Osteoblast (primary cell): ENCODE results near the gene SLC2A5. TPM values are rescaled to one million over a fixed set of nuclear protein-coding genes. Genes with fewer than 3 reads are reported as not detected.
A peak's percentile ranks its signal among the peaks of the same experiment; 100 is the strongest.

ENCODE experiments used
- DNase-seq: peaks from one replicate; pipeline ENCODE4 v3.0.0; 2011; ENCODE audit warnings: low spot score, mixed read lengths; ENCODE audit not compliant: insufficient read length; ENCODE audit errors: missing footprints
- H2AFZ ChIP-seq: 2 replicates; pipeline ENCODE4 v1.6.0; 2011; ENCODE audit warnings: mild to moderate bottlenecking, low read length
- H3K27ac ChIP-seq: 2 replicates; pipeline ENCODE4 v1.5.1; 2011; ENCODE audit warnings: mild to moderate bottlenecking, low read depth, low read length, moderate library complexity
- H3K27me3 ChIP-seq: 2 replicates; pipeline ENCODE4 v1.6.0; 2012; ENCODE audit warnings: mild to moderate bottlenecking, control low read depth, inconsistent platforms, low read length, moderate library complexity; ENCODE audit not compliant: insufficient read depth
- H3K36me3 ChIP-seq: 2 replicates; pipeline ENCODE4 v1.5.1; 2011; ENCODE audit warnings: mild to moderate bottlenecking, low read length, control low read depth, moderate library complexity; ENCODE audit not compliant: insufficient read depth
- H3K4me1 ChIP-seq: 2 replicates; pipeline ENCODE4 v1.5.1; 2011; ENCODE audit warnings: mild to moderate bottlenecking, low read length, control low read depth, moderate library complexity; ENCODE audit not compliant: insufficient read depth
- H3K4me2 ChIP-seq: 2 replicates; pipeline ENCODE4 v1.6.0; 2011; ENCODE audit warnings: mild to moderate bottlenecking, low read length; ENCODE audit not compliant: insufficient read depth
- H3K4me3 ChIP-seq: fragments of 200-600 bp; sonication (generic); 3 replicates; pipeline ENCODE4 v1.5.1; 2012; ENCODE audit warnings: mild to moderate bottlenecking, low read length, inconsistent platforms; ENCODE audit not compliant: insufficient read depth
- H3K79me2 ChIP-seq: 2 replicates; pipeline ENCODE4 v1.6.0; 2012; ENCODE audit warnings: mild to moderate bottlenecking, low read length, control low read depth, inconsistent platforms; ENCODE audit not compliant: insufficient read depth
- H3K9me3 ChIP-seq: 2 replicates; pipeline ENCODE4 v1.5.1; 2011; ENCODE audit warnings: low read depth, low read length, control low read depth
- H4K20me1 ChIP-seq: 2 replicates; pipeline ENCODE4 v1.6.0; 2012; ENCODE audit warnings: mild to moderate bottlenecking, low read length, control low read depth; ENCODE audit not compliant: insufficient read depth
- total RNA-seq: library from RNA; depleted of rRNA; stranded (reverse); fragments of >200 nt; gene quantifications from 2 replicates; pipeline ENCODE4 v1.2.3, GENCODE V29; 2012
- TF ChIP-seq, protein P1 (sequence below): IDR thresholded peaks from 2 replicates; pipeline ENCODE4 v1.5.1; 2011; ENCODE audit warnings: mild to moderate bottlenecking, low read depth, low read length, moderate library complexity; ENCODE audit errors: extremely low read depth

SLC2A5 gene
- total RNA-seq, 1 donor: 22.4 TPM

- DNase-seq: peak; percentile 99
- Histone ChIP-seq H3K9me3 (no peaks in the 10 kb centered on the region), H3K4me3 (no peak overlapping the region), H3K4me2 (no peak overlapping the region), H3K4me1 (peaks cover 51% of the 10 kb centered on the region), H3K36me3 (no peaks in the 10 kb centered on the region), H2AFZ (peak overlapping the region; percentile 56), H4K20me1 (no peaks in the 10 kb centered on the region), H3K27me3 (no peaks in the 10 kb centered on the region), H3K27ac (peak overlapping the region; percentile 54), H3K79me2 (no peaks in the 10 kb centered on the region)
- TF ChIP-seq, protein P1, sequence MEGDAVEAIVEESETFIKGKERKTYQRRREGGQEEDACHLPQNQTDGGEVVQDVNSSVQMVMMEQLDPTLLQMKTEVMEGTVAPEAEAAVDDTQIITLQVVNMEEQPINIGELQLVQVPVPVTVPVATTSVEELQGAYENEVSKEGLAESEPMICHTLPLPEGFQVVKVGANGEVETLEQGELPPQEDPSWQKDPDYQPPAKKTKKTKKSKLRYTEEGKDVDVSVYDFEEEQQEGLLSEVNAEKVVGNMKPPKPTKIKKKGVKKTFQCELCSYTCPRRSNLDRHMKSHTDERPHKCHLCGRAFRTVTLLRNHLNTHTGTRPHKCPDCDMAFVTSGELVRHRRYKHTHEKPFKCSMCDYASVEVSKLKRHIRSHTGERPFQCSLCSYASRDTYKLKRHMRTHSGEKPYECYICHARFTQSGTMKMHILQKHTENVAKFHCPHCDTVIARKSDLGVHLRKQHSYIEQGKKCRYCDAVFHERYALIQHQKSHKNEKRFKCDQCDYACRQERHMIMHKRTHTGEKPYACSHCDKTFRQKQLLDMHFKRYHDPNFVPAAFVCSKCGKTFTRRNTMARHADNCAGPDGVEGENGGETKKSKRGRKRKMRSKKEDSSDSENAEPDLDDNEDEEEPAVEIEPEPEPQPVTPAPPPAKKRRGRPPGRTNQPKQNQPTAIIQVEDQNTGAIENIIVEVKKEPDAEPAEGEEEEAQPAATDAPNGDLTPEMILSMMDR: no peak
Observed at GRCh38 chr1:9066945-9067807, 2.3 kb downstream of the SLC2A5 start.

DNA sequence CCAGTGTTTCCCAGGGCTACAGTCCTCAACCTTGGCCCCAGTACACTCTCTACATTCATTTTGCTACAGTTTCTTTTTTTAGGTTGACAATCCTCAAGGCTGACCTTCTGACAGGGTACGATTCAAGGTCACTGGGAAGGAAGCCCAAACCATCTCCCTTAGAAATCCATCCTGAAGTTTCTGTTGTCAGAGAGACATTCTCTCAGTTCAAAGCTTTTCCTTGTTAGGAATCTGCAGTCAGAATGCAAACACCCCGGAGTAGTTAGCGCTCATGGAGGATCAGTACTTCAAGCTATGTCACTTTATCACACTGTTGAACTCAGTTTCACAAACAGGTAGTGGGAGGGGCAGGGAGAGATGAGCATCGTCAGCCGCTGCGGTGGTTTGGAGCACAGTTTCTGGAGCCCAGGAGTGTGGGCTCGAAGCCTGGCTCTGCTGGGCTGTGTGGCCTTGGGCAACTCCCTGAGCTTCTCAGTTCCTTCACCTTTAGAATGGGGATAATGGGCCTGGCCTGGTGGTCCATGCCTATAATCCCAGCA lies 4.2 kb downstream of the SLC2A5 start:
- no peaks in the 10 kb centered on the region for H3K36me3 ChIP-seq
- peaks cover 64% of the 10 kb centered on the region for H3K4me1 ChIP-seq
- H3K27ac ChIP-seq: no peak overlapping the region
- no peaks in the 10 kb centered on the region for H4K20me1 ChIP-seq
- TF ChIP-seq, protein P1: no peak
- no peaks in the 10 kb centered on the region for H3K9me3 ChIP-seq
- no peaks in the 10 kb centered on the region for H3K79me2 ChIP-seq
- no peak for DNase-seq
- peak overlapping the region; percentile 23 for H2AFZ ChIP-seq
- no peaks in the 10 kb centered on the region for H3K27me3 ChIP-seq
- H3K4me2 ChIP-seq: no peak overlapping the region
- H3K4me3 ChIP-seq: no peak overlapping the region

- TF ChIP-seq, protein P1: no peak
- Histone ChIP-seq H3K4me2 (no peak overlapping the region), H3K36me3 (no peaks in the 10 kb centered on the region)
Observed at GRCh38 chr1:9062846-9063245, 6.6 kb downstream of the SLC2A5 start.

DNA sequence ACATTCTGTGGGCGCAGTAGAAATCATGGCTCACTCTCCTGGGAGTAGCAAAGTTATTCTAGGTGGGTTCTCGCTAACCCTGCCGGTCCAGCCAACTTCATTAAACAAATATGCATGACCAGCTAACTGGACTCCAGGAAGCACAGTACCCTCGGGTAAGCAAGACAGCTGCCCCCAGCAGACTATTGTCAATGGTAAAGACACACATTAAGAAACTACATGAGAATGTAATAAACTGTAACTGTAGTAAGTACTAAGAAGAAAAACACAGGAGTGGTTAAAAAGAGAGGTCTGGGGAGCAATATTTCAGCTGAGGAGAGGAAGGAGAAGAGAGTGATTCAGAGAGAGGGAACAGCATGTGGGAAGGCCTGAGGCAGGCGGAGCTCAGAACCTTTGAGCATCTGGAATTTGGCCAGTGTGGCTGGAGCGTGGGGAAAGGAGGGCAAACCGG lies 7.4 kb downstream of the SLC2A5 start:
- H3K4me2 ChIP-seq: peak overlapping the region; percentile 75

More at GRCh38 chr1:9062846-9063245, 6.6 kb downstream of the SLC2A5 start:
- Histone ChIP-seq H3K27ac (no peak overlapping the region), H3K79me2 (no peaks in the 10 kb centered on the region), H3K4me1 (peaks cover 53% of the 10 kb centered on the region), H3K4me3 (no peak overlapping the region), H3K27me3 (no peaks in the 10 kb centered on the region), H3K9me3 (no peaks in the 10 kb centered on the region), H2AFZ (no peak overlapping the region), H4K20me1 (no peaks in the 10 kb centered on the region)
- no peak for DNase-seq

More for the DNA sequence above, 7.4 kb downstream of the SLC2A5 start:
- H3K27me3 ChIP-seq: no peaks in the 10 kb centered on the region
- peak overlapping the region; percentile 84 for H3K27ac ChIP-seq
- TF ChIP-seq, protein P1: no peak
- no peaks in the 10 kb centered on the region for H3K9me3 ChIP-seq
- peaks cover 47% of the 10 kb centered on the region for H3K4me1 ChIP-seq
- H3K4me3 ChIP-seq: peak overlapping the region; percentile 53
- peak overlapping the region; percentile 45 for H2AFZ ChIP-seq
- H3K79me2 ChIP-seq: no peaks in the 10 kb centered on the region
- H4K20me1 ChIP-seq: no peaks in the 10 kb centered on the region
- DNase-seq: no peak
- no peaks in the 10 kb centered on the region for H3K36me3 ChIP-seq
